MV-4-11 (cell line): ENCODE results near the gene PDZRN3.

Experiments
- DNase-seq: peaks from one replicate; lab custom pipeline; 2025; lab: John Stamatoyannopoulos, UW

The PDZRN3 gene

GRCh38 chr3:73513260-73513659 lies 111.5 kb downstream of the PDZRN3 start:
- no peak for DNase-seq

- DNase-seq = no peak
These were observed 112.9 kb downstream of the PDZRN3 start for GRCh38 chr3:73511571-73512525.

- DNase-seq = no peak
These were observed 114.0 kb downstream of the PDZRN3 start for GRCh38 chr3:73510784-73511183.

GRCh38 chr3:73510334-73510733 lies 114.4 kb downstream of the PDZRN3 start:
- DNase-seq = no peak

- DNase-seq = no peak
These were observed 114.9 kb downstream of the PDZRN3 start for GRCh38 chr3:73509816-73510215.

GRCh38 chr3:73509066-73509465 lies 115.7 kb downstream of the PDZRN3 start:
- no peak for DNase-seq

- peak; percentile 32 for DNase-seq
These were observed 116.3 kb downstream of the PDZRN3 start for GRCh38 chr3:73508330-73508954.

GRCh38 chr3:73504852-73505251 lies 119.9 kb downstream of the PDZRN3 start:
- DNase-seq = no peak

GRCh38 chr3:73504239-73504638 lies 120.5 kb downstream of the PDZRN3 start:
- no peak for DNase-seq

GRCh38 chr3:73503781-73504180 lies 121.0 kb downstream of the PDZRN3 start:
- DNase-seq = no peak

GRCh38 chr3:73502609-73503583 lies 121.8 kb downstream of the PDZRN3 start:
- peak; percentile 25 for DNase-seq

- no peak for DNase-seq
These were observed 124.4 kb downstream of the PDZRN3 start for GRCh38 chr3:73500321-73500720.

GRCh38 chr3:73499787-73500186 lies 125.0 kb downstream of the PDZRN3 start:
- DNase-seq = no peak

- no peak for DNase-seq
These were observed 125.7 kb downstream of the PDZRN3 start for GRCh38 chr3:73498764-73499622.

- DNase-seq = no peak
These were observed 126.9 kb downstream of the PDZRN3 start for GRCh38 chr3:73497646-73498406.

- no peak for DNase-seq
These were observed 131.0 kb downstream of the PDZRN3 start for GRCh38 chr3:73493543-73494308.

- DNase-seq = no peak
These were observed 132.6 kb downstream of the PDZRN3 start for GRCh38 chr3:73492186-73492585.

- DNase-seq = no peak
These were observed 133.5 kb downstream of the PDZRN3 start for GRCh38 chr3:73491287-73491662.

- no peak for DNase-seq
These were observed 134.1 kb downstream of the PDZRN3 start for GRCh38 chr3:73490453-73491286.
